Measurements from ENCODE around the gene DCAF12L2. TPM values are rescaled to one million over a fixed set of nuclear protein-coding genes. Genes with fewer than 3 reads are reported as not detected.
A peak's percentile ranks its signal among the peaks of the same experiment; 100 is the strongest.

The DCAF12L2 gene
- total and polyA plus RNA-seq, 10 donors: 0.06 TPM; not detected in 9

- Histone ChIP-seq H3K27ac (no peak overlapping the region), H3K4me1 (no peaks in the 10 kb centered on the region), H3K4me3 (no peak overlapping the region), H3K36me3 (no peaks in the 10 kb centered on the region), H3K27me3 (replicated peaks in 1 of 7) (peaks cover 0 to 16% (median 0%) of the 10 kb centered on the region in 7 donors), H3K9me3 (peaks cover 0 to 4% (median 0%) of the 10 kb centered on the region in 8 donors)
- intact Hi-C loops (cut with DNase I; ENCODE audit: low total_unique reads): no loop called here
- DNase-seq: no peak
- 63 to 87% (median 84%) methylated on average over 3 of the region's 3 CpGs for WGBS, 5 donors
- TF ChIP-seq POLR2AphosphoS5 (IDR thresholded peaks at IDR 0.05) (no peak), CTCF (IDR thresholded peaks at IDR 0.05 in 8 of 11, conservative IDR thresholded peaks at IDR 0.05 in 3 of 11) (no peak), POLR2A (IDR thresholded peaks at IDR 0.05) (no peak)
Measured at GRCh38 chrX:126167560-126167959, 1.5 kb upstream of the DCAF12L2 start.

GRCh38 chrX:126165401-126165720, 728 bp downstream of the DCAF12L2 start:
- H3K9me3 ChIP-seq: peaks cover 0 to 4% (median 0%) of the 10 kb centered on the region in 8 donors
- WGBS, 5 donors: 63 to 82% (median 73%) methylated on average over 20 to 24 of the region's 24 CpGs; no CpG with 5 or more reads in 1 of the 5 donors
- TF ChIP-seq CTCF (IDR thresholded peaks at IDR 0.05 in 8 of 11, conservative IDR thresholded peaks at IDR 0.05 in 3 of 11): no peak
- TF ChIP-seq POLR2AphosphoS5 (IDR thresholded peaks at IDR 0.05): no peak
- TF ChIP-seq POLR2A (IDR thresholded peaks at IDR 0.05): no peak
- H3K4me3 ChIP-seq: no peak overlapping the region
- intact Hi-C loops (cut with DNase I; ENCODE audit: low total_unique reads): no loop called here
- H3K4me1 ChIP-seq: no peaks in the 10 kb centered on the region
- peaks cover 0 to 16% (median 0%) of the 10 kb centered on the region in 7 donors for H3K27me3 ChIP-seq (replicated peaks in 1 of 7)
- no peaks in the 10 kb centered on the region for H3K36me3 ChIP-seq
- DNase-seq: peak; percentile 66
- H3K27ac ChIP-seq: no peak overlapping the region

GRCh38 chrX:126164689-126165400, 1.2 kb downstream of the DCAF12L2 start:
- intact Hi-C loops (cut with DNase I; ENCODE audit: low total_unique reads): no loop called here
- no peaks in the 10 kb centered on the region for H3K4me1 ChIP-seq
- H3K36me3 ChIP-seq: no peaks in the 10 kb centered on the region
- no peak overlapping the region for H3K27ac ChIP-seq
- no peak overlapping the region for H3K4me3 ChIP-seq
- DNase-seq: peak; percentile 69
- peaks cover 0 to 16% (median 0%) of the 10 kb centered on the region in 7 donors for H3K27me3 ChIP-seq (replicated peaks in 1 of 7)
- peaks cover 0 to 4% (median 0%) of the 10 kb centered on the region in 8 donors for H3K9me3 ChIP-seq
- 89 to 96% (median 92%) methylated on average over 31 to 37 of the region's 37 CpGs; no CpG with 5 or more reads in 1 of the 5 donors for WGBS, 5 donors
- no peak for TF ChIP-seq CTCF (IDR thresholded peaks at IDR 0.05 in 8 of 11, conservative IDR thresholded peaks at IDR 0.05 in 3 of 11)
- no peak for TF ChIP-seq POLR2AphosphoS5 (IDR thresholded peaks at IDR 0.05)
- no peak for TF ChIP-seq POLR2A (IDR thresholded peaks at IDR 0.05)

- no peak overlapping the region for H3K27ac ChIP-seq
- intact Hi-C loops (cut with DNase I; ENCODE audit: low total_unique reads): no loop called here
- 82 to 96% (median 88%) methylated on average over 8 to 9 of the region's 9 CpGs for WGBS, 5 donors
- TF ChIP-seq POLR2A (IDR thresholded peaks at IDR 0.05) (no peak), POLR2AphosphoS5 (IDR thresholded peaks at IDR 0.05) (no peak), CTCF (IDR thresholded peaks at IDR 0.05 in 8 of 11, conservative IDR thresholded peaks at IDR 0.05 in 3 of 11) (no peak)
- no peak for DNase-seq
- H3K4me1 ChIP-seq: no peaks in the 10 kb centered on the region
- peaks cover 0 to 4% (median 0%) of the 10 kb centered on the region in 8 donors for H3K9me3 ChIP-seq
- H3K27me3 ChIP-seq (replicated peaks in 1 of 7): peaks cover 0 to 16% (median 0%) of the 10 kb centered on the region in 7 donors
- no peaks in the 10 kb centered on the region for H3K36me3 ChIP-seq
- no peak overlapping the region for H3K4me3 ChIP-seq
Measured at GRCh38 chrX:126164226-126164625, 1.9 kb downstream of the DCAF12L2 start.

All from spleen (tissue), 11 donors.